GM12892 (cell line): ENCODE results near the gene ERAP2.

Source experiments
- POLR2A ChIP-seq: IDR thresholded peaks from 2 replicates; pipeline ENCODE4 v1.6.1; 2011; ENCODE audit warnings: low read depth, low read length, control low read depth
- POLR2AphosphoS5 ChIP-seq: IDR thresholded peaks from 2 replicates; pipeline ENCODE4 v1.6.1; 2011; ENCODE audit warnings: low read depth, low read length, control low read depth

DNA sequence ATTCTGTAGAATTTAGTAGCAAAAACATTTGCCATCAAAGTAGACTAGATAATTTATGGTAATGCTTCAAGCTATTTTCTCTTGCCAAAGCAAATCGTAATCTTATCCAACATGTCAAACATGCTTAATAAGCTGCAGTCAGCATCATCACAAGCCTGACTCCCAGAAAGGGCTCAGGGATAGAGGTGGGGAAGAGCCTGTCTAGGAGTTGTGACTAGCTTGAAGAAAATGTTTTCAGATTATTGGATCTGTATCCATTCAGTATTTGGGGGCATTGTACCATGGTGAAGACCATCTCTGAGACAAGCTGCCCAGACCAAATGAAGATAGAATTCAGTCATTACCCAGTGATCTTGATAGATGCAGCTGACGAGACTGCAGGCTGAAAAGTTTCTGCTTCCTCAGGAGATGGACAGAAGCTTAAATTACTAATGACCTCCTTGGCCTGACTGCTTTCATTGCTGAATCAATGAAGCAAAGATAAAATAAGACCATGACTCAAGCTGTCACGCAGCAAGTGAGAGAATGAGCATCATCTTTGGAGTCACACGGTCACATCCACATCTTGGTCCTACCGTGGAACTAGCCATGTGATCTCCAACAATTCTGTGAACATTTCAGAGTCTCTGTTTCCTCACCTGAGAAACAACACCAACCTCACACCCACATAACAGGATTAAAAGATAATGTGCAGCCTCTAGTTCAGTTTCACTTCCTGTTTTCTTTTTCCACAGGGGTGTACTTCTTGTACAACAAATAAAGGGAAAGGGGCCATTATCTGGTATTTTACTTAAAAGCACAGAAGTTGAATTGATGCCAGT lies 9.4 kb downstream of the ERAP2 start:
- TF ChIP-seq POLR2A, result no peak
- TF ChIP-seq POLR2AphosphoS5, result no peak
